Measurements from ENCODE around the gene FAM170B.

- no peak for TF ChIP-seq POLR2A (IDR thresholded peaks at IDR 0.05)
- TF ChIP-seq, protein P1, sequence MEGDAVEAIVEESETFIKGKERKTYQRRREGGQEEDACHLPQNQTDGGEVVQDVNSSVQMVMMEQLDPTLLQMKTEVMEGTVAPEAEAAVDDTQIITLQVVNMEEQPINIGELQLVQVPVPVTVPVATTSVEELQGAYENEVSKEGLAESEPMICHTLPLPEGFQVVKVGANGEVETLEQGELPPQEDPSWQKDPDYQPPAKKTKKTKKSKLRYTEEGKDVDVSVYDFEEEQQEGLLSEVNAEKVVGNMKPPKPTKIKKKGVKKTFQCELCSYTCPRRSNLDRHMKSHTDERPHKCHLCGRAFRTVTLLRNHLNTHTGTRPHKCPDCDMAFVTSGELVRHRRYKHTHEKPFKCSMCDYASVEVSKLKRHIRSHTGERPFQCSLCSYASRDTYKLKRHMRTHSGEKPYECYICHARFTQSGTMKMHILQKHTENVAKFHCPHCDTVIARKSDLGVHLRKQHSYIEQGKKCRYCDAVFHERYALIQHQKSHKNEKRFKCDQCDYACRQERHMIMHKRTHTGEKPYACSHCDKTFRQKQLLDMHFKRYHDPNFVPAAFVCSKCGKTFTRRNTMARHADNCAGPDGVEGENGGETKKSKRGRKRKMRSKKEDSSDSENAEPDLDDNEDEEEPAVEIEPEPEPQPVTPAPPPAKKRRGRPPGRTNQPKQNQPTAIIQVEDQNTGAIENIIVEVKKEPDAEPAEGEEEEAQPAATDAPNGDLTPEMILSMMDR (IDR thresholded peaks at IDR 0.05) = no peak
Observed at GRCh38 chr10:49165821-49166483, 32.1 kb upstream of the FAM170B start.

Data from uterus (tissue), 2 donors.